ENCODE data around the gene TSGA10. TPM values are rescaled to one million over a fixed set of nuclear protein-coding genes. Genes with fewer than 3 reads are reported as not detected.
"Not testable (repeated sequence)": the region's sequence is repeated elsewhere in the genome, so short reads cannot be mapped to it uniquely, and the experiment has no call there.

TSGA10 gene, protein sequence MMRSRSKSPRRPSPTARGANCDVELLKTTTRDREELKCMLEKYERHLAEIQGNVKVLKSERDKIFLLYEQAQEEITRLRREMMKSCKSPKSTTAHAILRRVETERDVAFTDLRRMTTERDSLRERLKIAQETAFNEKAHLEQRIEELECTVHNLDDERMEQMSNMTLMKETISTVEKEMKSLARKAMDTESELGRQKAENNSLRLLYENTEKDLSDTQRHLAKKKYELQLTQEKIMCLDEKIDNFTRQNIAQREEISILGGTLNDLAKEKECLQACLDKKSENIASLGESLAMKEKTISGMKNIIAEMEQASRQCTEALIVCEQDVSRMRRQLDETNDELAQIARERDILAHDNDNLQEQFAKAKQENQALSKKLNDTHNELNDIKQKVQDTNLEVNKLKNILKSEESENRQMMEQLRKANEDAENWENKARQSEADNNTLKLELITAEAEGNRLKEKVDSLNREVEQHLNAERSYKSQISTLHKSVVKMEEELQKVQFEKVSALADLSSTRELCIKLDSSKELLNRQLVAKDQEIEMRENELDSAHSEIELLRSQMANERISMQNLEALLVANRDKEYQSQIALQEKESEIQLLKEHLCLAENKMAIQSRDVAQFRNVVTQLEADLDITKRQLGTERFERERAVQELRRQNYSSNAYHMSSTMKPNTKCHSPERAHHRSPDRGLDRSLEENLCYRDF
- 1 to 10 TPM; 5.2 to 8.0 TPM for total RNA-seq

- H3K27ac Mint-ChIP-seq: peak within 1 kb of the TSS in 1 of 2 donors; percentile 98
- H3K9me3 Mint-ChIP-seq: no peaks in the 10 kb centered on the region
- peak; percentile 92 to 98 for ATAC-seq
- H3K36me3 Mint-ChIP-seq: peaks cover 13 to 19% of the 10 kb centered on the region in 2 donors
- DNase-seq (ENCODE audit: low spot score in 2 of 2): peak; percentile 90 to 94
Observed at GRCh38 chr2:99154643-99155536, at the start of gene TSGA10, which contains the start of gene LIPT1. Gene TSGA10, minus strand, starts transcription at chr2:99154942. Its CDS starts 45,503 bp downstream, at chr2:99109439. Gene LIPT1, plus strand, starts transcription at chr2:99154967. Its CDS starts 6,991 bp downstream, at chr2:99161958.

DNA sequence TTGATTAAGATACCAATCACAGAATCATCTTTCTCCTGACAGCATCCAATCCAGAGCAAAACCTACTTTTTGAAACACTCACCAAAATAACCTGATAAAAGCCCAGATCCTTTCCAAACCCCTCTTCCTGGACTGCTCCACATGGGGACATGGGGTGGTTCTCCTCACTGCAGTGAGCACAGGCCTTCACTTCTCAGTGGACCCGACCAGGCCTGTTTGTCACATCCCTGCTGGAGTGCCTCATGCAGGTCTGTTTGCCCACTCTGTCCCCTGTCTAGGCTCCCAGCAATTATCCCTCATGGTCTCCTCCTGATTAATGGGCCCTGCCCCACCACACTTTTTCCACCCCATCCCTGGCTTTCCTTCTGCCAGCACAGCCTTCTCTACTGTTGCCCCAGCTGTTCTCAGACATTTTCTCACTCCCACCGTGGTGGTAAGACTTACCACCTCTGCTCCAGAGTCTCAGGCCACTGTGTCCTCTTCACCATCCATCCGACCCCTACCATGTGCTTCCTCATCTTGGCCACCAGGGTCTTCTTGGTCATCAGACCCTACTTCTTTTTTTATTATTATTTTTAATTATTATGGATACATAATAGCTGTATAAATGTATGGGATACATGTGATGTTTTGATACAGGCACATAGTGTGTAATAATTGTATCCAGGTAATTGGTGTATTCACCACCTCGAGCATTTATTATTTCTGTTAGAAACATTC lies 47.4 kb upstream of the TSGA10 start:
- peak overlapping the region; percentile 23 to 29 for H3K27ac Mint-ChIP-seq
- DNase-seq (ENCODE audit: low spot score in 2 of 2) (no peak), ATAC-seq (no peak)
- H3K9me3 Mint-ChIP-seq: no peaks in the 10 kb centered on the region
- H3K36me3 Mint-ChIP-seq: peaks cover 6 to 16% of the 10 kb centered on the region in 2 donors

DNA sequence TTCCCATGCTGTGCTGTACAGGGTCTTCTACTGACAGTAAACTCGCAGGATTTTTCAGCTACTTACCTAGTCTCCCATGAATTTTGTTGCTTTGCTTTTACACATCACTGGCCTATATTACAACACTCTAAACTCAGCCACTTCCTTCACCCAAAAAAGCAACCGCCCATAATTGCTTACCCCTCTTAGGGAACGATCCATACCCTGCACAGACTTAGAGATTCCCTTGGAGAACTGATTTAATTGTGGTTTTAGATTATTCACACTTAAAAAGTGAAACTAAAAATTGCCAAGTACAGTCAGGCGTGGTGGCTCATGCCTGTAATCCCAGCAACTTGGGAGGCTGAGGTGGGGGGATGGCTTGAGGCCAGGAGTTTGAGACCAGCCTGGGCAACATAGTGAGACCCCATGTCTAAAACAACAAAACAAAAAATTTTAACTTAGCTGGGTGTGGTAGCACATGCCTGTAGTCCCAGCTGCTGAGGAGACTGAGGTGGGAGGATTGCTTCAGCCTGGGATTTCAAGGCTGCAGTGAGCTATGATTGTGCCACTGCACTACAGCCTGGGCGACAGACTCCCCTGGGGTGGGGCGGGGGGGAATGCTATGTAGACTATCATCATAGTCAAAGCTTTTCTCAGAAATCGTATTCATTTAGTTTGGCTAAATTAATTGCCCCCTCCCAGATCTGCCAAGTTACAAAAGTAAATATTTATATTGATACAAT lies 45.5 kb upstream of the TSGA10 start:
- H3K27ac Mint-ChIP-seq: peak overlapping the region in 1 of 2 donors; percentile 4
- no peaks in the 10 kb centered on the region for H3K9me3 Mint-ChIP-seq
- ATAC-seq: no peak
- DNase-seq (ENCODE audit: low spot score in 2 of 2): no peak
- peaks cover 0 to under 1% of the 10 kb centered on the region in 2 donors for H3K36me3 Mint-ChIP-seq

DNA sequence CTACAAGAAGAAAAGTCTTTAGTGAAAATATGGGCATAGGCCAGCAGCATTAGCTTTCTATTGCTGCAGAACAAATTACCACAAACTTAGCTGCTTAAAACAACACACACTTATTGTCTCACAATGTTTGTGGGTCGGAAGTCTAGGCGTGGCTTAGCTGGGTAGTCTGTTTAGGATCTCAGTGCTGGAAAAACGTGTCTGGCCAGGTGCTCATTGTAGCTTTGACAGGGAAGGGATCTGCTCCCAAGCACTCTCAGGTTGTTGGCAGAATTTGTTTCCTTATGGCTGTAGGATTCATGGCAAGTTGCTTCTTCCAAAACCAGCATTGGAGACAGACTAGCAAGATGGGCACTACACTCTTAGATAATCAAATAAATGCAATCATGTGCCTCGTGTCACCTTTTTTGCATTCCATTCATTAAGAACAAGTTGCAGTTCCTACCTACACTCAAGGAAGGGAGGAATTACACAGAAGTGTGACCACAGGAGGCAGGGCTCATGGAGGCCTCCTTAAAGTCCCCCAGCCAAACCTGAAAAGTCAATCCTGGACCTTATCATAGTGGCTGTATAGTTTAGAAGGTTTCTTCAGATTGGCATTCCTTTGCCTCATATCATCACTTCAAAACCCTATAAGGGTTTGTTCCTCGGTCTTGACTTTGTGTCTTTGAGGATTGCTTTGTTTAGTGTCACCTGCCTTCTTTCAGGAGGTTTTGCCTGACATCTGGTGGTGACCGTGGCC lies 43.5 kb upstream of the TSGA10 start:
- Mint-ChIP-seq H3K9me3 (no peaks in the 10 kb centered on the region), H3K36me3 (peaks cover 0 to 5% of the 10 kb centered on the region in 2 donors), H3K27ac (peak overlapping the region in 1 of 2 donors; percentile 55)
- DNase-seq (ENCODE audit: low spot score in 2 of 2): no peak
- no peak for ATAC-seq

GRCh38 chr2:99192364-99192763 lies 37.6 kb upstream of the TSGA10 start:
- not testable (repeated sequence) for ATAC-seq; H3K27ac Mint-ChIP-seq; H3K9me3 Mint-ChIP-seq; DNase-seq (ENCODE audit: low spot score in 2 of 2)
- peaks cover 16 to 24% of the 10 kb centered on the region in 2 donors for H3K36me3 Mint-ChIP-seq

- DNase-seq (ENCODE audit: low spot score in 2 of 2) (no peak), ATAC-seq (no peak)
- peaks cover 16 to 24% of the 10 kb centered on the region in 2 donors for H3K36me3 Mint-ChIP-seq
- no peaks in the 10 kb centered on the region for H3K9me3 Mint-ChIP-seq
- no peak overlapping the region for H3K27ac Mint-ChIP-seq
Observed at GRCh38 chr2:99190548-99190947, 35.8 kb upstream of the TSGA10 start.

GRCh38 chr2:99188357-99188756 lies 33.6 kb upstream of the TSGA10 start:
- peak overlapping the region in 1 of 2 donors; percentile 39 for H3K27ac Mint-ChIP-seq
- H3K36me3 Mint-ChIP-seq: peaks cover 16 to 19% of the 10 kb centered on the region in 2 donors
- DNase-seq (ENCODE audit: low spot score in 2 of 2) (no peak), ATAC-seq (peak; percentile 36 to 63)
- no peaks in the 10 kb centered on the region for H3K9me3 Mint-ChIP-seq

GRCh38 chr2:99187011-99187410 lies 32.3 kb upstream of the TSGA10 start:
- Mint-ChIP-seq H3K36me3 (peaks cover 10% of the 10 kb centered on the region in 2 donors), H3K27ac (no peak overlapping the region), H3K9me3 (no peaks in the 10 kb centered on the region)
- DNase-seq (ENCODE audit: low spot score in 2 of 2) (no peak), ATAC-seq (no peak)

GRCh38 chr2:99184811-99185210 lies 30.1 kb upstream of the TSGA10 start:
- H3K9me3 Mint-ChIP-seq: no peaks in the 10 kb centered on the region
- ATAC-seq (no peak), DNase-seq (ENCODE audit: low spot score in 2 of 2) (no peak)
- no peak overlapping the region for H3K27ac Mint-ChIP-seq
- peaks cover 8 to 15% of the 10 kb centered on the region in 2 donors for H3K36me3 Mint-ChIP-seq

DNA sequence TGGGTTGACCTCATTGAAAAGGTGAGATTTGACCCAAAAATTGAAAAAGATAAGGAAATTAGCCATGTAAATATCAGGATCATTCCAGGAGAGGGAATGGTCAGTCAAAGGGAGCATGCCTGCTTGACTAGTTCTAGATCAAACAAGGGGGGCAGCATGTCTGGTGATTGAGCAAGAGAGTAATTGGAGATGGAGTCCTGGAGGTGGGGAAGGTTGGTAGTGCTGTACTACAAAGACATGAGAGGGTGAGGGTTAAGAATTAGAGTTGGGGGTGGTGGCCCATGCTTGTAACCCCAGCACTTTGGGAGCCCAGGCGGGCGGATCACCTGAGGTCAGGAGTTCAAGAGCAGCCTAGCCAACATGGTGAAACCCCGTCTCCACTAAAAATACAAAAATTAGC lies 28.3 kb upstream of the TSGA10 start:
- DNase-seq (ENCODE audit: low spot score in 2 of 2) (no peak), ATAC-seq (no peak)
- H3K9me3 Mint-ChIP-seq: no peaks in the 10 kb centered on the region
- peak overlapping the region in 1 of 2 donors; percentile 33 for H3K27ac Mint-ChIP-seq
- H3K36me3 Mint-ChIP-seq: peaks cover 8 to 20% of the 10 kb centered on the region in 2 donors

DNA sequence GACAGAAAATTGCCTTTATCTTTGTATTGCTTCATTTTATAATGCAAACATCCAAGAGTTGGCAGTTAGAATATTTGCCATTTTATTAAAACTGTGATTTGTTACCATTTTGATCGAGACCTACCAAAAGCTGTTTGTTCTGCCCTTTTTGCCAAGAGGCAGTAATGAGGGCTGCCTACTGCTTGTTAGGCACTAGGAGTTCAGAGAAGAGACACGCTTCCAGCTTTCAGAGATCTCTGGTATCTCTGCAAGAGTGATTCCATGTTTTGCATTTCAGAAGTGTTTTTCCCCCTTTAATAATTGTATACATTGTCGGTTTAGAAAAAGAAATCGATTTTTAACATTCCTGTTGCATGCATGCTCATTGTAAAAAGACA lies 26.9 kb upstream of the TSGA10 start:
- DNase-seq (ENCODE audit: low spot score in 2 of 2) (no peak), ATAC-seq (no peak)
- Mint-ChIP-seq H3K9me3 (no peaks in the 10 kb centered on the region), H3K36me3 (peaks cover 8 to 20% of the 10 kb centered on the region in 2 donors), H3K27ac (peak overlapping the region; percentile 95 to 100)

DNA sequence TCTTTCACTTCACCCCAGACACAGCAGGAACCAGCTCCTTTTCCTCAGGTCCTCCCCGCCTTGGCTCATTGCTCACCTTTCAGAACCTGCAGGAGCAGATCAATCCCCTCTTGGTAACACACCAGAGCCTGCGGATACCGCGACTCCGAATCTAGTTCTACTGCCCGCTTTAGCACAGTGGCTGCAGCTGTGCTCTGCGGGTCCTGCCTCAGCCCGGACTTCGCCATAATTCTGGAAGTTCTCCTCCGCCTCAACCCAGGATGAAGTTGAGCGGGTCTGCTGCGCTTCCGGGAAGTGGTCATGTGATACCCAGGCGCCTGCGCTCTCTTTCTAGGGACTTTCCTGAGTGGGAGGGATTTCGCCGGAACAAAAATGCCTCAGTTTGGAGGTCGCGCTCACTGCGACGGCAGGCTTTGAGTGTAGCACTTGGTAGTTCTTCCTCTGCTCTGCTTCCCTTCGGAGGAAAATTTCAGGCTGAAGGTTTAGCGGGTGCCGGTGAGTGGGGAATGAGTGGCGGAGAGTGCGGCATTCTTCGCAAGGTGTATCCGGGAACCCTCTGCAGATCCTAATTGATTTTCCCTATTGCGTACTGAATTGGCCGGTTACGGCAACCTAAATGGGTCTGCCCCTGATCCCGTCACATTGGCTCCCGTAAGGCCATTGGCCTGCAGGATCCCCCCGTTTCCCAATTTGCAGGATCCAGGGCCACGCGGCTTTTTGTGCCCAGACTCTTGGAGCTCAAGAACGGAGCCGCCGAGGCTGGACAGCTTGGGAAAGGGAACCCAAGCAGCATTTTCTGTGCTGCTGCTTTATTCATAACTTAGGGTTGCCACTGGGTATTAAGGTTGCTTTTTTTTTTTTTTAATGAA lies 26.2 kb upstream of the TSGA10 start, which contains the start of the genes MITD1 and MRPL30:
Gene MITD1, minus strand, starts transcription at position 304 of the 869 bp plus-strand sequence. Its CDS starts 77 bp downstream, at position 227.
Gene MRPL30, plus strand, starts transcription at position 430 of the 869 bp plus-strand sequence. CDS start 5,020 bp downstream, outside the sequence.
- DNase-seq (ENCODE audit: low spot score in 2 of 2) (peak; percentile 84 to 93), ATAC-seq (peak; percentile 91 to 92)
- Mint-ChIP-seq H3K9me3 (no peaks in the 10 kb centered on the region), H3K27ac (peak within 1 kb of the TSS; percentile 95 to 100), H3K36me3 (peaks cover 8 to 20% of the 10 kb centered on the region in 2 donors)

DNA sequence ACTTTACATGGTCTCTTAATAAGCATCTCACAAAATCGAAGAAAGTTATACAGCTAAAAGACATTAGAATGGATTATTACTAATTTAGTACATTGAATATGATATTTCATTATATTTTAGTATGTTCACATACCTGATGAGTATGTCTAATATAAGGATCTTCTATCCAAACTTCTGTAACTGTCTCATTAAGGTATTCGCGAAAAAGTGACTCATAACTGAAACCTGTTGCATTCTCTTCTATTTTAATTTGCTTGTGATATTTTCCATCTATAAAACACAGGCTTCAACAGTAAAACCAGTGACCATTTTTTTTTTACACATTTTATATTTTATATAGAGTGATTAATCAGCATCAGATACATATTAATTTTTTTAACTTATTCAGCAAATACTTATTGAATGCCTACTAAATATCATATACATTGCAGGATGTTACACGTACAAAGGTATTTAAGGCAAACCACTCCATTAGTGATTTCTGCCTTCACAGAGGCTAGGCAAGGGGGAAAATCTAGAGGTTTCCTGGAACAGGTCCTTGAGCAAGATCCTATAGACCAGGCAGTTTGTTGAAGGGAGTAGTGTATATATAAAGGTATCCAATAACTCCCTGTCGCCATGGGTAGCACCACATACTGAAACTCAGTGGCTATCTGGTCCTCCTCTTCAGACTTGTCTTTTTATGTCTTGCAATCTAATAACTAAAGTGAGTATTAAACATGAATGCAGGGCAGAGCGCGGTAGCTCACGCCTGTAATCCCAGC lies 16.8 kb upstream of the TSGA10 start:
- peak overlapping the region; percentile 72 for H3K27ac Mint-ChIP-seq

More for the DNA sequence above, 16.8 kb upstream of the TSGA10 start:
- H3K36me3 Mint-ChIP-seq: peaks cover 0 to 12% of the 10 kb centered on the region in 2 donors
- no peaks in the 10 kb centered on the region for H3K9me3 Mint-ChIP-seq
- ATAC-seq: peak in 1 of 2 donors; percentile 63
- DNase-seq (ENCODE audit: low spot score in 2 of 2): no peak

Data from activated naive CD4-positive, alpha-beta T cell treated with anti-CD3 and anti-CD28 coated beads, Interleukin-2, amount 50 U/mL, for 72 hours (primary cell).